RPMI8226 (cell line): ENCODE measurements around the gene CLDN16.

ENCODE experiments used
- DNase-seq: peaks from one replicate; pipeline ENCODE4 v3.0.0-alpha.2; 2015

The CLDN16 gene

DNA sequence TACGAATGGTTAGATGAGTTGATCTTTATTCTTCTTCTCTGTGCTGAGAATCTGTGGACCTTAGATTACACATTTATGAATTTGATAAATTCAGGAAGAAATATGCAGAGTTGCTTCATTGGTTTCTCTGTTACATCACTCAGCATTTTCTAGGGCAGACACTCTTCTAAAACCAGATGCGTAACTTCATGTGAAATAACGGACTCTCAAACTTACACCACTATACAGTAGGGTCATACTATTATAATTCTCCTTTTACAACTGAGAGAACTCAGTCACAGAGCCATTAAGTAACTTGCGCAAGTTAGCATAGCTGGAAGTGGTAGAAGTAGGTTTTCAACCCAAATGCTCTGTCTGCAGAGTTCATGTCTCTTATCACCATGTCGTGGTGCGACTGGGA is 56.0 kb downstream of the CLDN16 start:
- DNase-seq: no peak

DNA sequence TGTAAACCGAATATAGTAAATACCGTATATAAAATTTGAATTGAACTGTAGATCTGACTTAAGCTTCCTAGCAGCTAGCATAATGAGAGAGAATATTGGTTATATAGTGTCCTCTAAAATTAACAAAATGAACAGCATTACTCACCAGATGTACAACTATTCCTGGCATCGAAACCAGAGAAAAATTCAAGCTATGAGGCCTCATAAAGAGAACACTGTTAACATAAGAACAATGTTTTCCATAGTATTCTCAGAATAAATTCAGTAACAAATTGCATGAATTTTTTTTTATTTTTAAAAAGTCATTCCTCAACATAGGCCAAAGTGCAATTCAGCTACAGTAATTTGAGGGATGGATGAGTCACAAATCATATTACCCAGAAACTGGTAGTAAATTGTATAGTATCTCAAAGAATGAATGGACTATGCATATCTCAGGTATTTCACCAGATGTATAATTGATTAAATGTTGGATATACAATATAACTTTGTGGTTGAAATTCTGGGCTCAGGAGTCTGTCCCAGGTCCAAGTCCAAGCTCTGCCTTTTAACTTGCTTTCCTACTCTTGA is 56.7 kb downstream of the CLDN16 start:
- no peak for DNase-seq

DNA sequence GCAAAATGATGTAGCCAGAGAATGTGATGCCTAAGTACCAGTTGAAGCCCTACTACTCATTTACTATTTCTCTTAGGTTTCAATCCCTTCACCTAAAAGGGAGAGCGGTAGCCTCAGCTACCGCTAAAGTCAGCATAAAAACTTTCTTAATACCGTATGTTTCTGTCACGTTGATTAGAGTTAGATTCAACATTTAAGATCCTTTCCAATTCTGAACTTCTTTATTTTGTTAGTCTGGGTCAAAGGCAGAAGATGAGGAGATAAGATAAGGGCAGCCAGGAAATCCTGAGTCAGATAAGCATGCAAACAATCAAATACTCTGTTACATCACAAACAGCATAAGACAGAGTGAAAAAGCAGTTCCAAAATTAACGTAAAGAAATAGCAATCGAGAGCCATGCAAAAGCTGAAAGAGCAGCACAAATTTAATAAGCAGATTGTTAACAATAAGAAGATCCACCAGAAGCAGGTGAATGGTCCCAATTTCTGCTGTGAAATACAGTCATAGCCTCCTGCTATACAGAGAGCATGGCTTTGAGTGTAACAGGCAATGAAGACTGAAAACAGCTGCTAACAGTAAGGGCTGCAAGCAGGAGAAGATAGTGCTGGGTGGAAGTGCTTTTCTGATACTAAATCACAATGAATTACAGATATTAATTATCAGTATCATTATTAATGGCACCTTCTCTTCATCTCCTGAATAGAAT is 58.8 kb downstream of the CLDN16 start:
- no peak for DNase-seq

DNA sequence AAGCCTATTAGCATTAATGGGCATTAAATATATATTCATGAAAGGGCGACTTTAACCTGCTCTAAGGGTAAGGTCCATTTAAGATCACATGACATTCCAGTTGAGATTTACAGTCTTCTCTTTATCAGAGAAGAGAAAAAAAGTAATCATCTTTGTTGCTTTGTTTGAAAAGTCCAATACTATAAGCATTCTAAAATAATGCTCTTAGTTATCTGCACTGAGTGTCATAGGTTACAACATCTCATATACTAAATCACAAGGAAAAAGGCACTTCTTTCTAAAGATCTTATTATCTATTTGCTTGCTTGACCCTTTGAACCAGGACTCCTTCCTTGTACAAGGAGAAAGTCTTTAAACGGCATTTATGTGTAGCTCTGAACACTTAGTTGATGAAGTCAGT is 60.3 kb downstream of the CLDN16 start:
- DNase-seq: no peak

DNA sequence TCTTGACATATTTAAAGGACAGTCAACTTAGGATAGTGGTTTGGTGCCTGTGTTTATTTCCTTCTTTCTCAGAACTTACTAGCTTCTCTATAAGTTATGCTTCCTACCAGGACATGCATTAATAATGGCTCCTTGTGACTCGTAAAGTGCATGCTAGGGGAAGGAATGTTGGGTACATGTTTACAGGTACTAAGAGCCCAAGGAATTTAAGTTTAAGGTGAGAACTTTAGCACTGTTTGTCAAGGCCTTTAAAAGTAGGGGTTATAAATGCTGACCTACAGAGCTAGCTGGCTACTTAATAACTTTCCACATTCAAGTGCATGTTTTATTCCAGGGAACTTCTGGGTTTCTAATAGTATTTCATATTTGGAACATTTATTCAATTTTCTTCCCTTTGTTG is 61.8 kb downstream of the CLDN16 start, which contains the start of gene TMEM207:
Gene TMEM207, minus strand, starts transcription at position 101 of the 400 bp plus-strand sequence. Its CDS starts 92 bp downstream, at position 9.
- DNase-seq: no peak

DNA sequence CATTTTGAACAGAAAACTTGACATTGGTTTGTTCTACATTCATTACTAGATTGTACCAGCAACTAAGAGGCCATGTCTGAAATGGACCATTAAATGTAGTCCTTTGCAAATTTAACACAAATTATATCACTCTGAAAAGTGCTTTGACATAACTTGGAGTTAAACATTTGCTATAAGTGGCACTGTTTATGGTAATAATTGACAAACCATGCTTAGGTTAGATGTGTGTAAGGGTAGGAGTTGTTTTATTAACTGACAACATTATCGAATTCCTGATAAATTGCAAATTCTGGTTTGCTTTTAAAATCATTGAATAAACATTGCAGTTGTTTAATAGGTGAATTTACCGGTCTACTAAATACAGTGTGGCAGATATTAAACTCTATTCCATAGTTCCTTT is 67.9 kb downstream of the CLDN16 start:
- no peak for DNase-seq

DNA sequence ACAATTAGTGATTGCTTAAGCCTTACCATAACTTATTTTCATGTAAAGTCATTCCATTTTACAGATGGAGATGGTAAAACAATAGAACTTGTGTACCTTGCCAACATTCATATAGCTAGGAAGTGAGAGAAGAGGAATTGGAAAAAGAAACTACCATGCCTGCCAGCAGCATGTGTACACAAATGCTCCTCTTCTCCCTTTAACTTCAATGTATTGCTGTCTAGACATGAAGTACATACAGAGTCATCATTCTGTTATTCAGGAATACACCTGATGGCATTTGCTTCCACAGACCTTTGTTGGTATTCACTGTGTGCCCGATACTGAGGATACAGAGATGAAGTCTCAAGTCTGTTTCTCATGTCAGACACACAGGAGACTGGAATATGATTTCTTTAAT is 68.8 kb downstream of the CLDN16 start:
- no peak for DNase-seq

DNA sequence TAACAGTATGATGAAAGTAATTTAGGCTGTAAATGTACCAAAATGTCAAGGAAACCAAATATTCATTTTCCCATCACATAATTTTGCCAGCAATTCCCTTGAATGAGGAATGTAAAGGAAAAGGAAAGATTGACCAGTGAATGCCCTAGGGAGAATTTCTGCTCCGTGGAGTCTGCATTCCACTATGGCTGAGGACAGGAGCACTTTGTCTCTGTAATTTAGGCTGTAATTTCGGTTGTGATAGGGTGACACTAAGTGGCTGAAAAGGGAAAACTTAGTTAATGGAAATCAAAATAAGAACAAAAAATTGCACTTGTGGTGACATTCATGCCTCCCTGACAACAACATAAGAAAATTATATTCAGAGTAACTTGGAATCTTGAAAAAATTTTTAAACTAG is 70.1 kb downstream of the CLDN16 start:
- no peak for DNase-seq
